Astrocyte of the cerebellum (primary cell): ENCODE data around the gene KDM2A.
"Not testable (repeated sequence)": the region's sequence is repeated elsewhere in the genome, so short reads cannot be mapped to it uniquely, and the experiment has no call there.

ENCODE experiments used
- DNase-seq: peaks from one replicate; pipeline ENCODE4 v3.0.0-alpha.2; 2011; ENCODE audit warnings: low read depth
- H3K4me3 ChIP-seq: 2 replicates; pipeline ENCODE4 v1.5.1; 2011; ENCODE audit warnings: mild to moderate bottlenecking, low read depth, low read length, moderate library complexity
- CTCF ChIP-seq: IDR thresholded peaks from 2 replicates; pipeline ENCODE4 v1.5.1; 2012; ENCODE audit warnings: low read length, low read depth, moderate library complexity, mild to moderate bottlenecking; ENCODE audit errors: missing control alignments
- in situ Hi-C: cut with HindIII; loops from 2 replicates; pipeline ENCODE4 v1.10.0; 2017; ENCODE audit warnings: low sequenced_read_pairs

The KDM2A gene

GRCh38 chr11:67163006-67163405, 43.9 kb downstream of the KDM2A start:
- TF ChIP-seq CTCF = no peak
- in situ Hi-C loops = no loop called here
- H3K4me3 ChIP-seq = no peak overlapping the region
- DNase-seq = no peak

- no peak for TF ChIP-seq CTCF
- in situ Hi-C loops = no loop called here
- no peak overlapping the region for H3K4me3 ChIP-seq
- DNase-seq = no peak
Measured at GRCh38 chr11:67165623-67166022, 46.6 kb downstream of the KDM2A start.

GRCh38 chr11:67167091-67167490, 48.0 kb downstream of the KDM2A start:
- DNase-seq = no peak
- no peak for TF ChIP-seq CTCF
- in situ Hi-C loops = no loop called here
- H3K4me3 ChIP-seq = no peak overlapping the region

GRCh38 chr11:67167719-67168118, 48.7 kb downstream of the KDM2A start:
- in situ Hi-C loops = no loop called here
- DNase-seq = no peak
- TF ChIP-seq CTCF = no peak
- H3K4me3 ChIP-seq = no peak overlapping the region

- in situ Hi-C loops, H3K4me3 ChIP-seq, DNase-seq: not testable (repeated sequence)
Measured at GRCh38 chr11:67168911-67169310, 49.8 kb downstream of the KDM2A start.

- no peak overlapping the region for H3K4me3 ChIP-seq
- in situ Hi-C loops = loop anchor here (10.0 kb wide), 1 partner anchor 80 kb away; no protein-coding TSS in a partner anchor
- no peak for DNase-seq
- no peak for TF ChIP-seq CTCF
Measured at GRCh38 chr11:67174311-67174710, 55.2 kb downstream of the KDM2A start.

- DNase-seq = no peak
- TF ChIP-seq CTCF = no peak
- H3K4me3 ChIP-seq = no peak overlapping the region
- in situ Hi-C loops = loop anchor here (5.0 to 10.0 kb wide), 2 partner anchors 65 to 77 kb away; no protein-coding TSS in a partner anchor
Measured at GRCh38 chr11:67177399-67178281, 58.6 kb downstream of the KDM2A start.
